H4 (cell line): ENCODE data around the gene PLCB4. TPM values are rescaled to one million over a fixed set of nuclear protein-coding genes. Genes with fewer than 3 reads are reported as not detected.

Source experiments
- DNase-seq: peaks from one replicate; pipeline ENCODE4 v3.0.0-alpha.2; 2015; ENCODE audit warnings: low spot score
- total RNA-seq: library from RNA; depleted of rRNA; stranded (reverse); fragments of >200 nt; shearing (Covaris generic); gene quantifications from 2 replicates; pipeline ENCODE4 v1.2.3, GENCODE V29; 2014

Gene PLCB4
- total RNA-seq, 1 experiment from 2014 or later, result 5.9 TPM

GRCh38 chr20:9220874-9221547 lies 152.1 kb downstream of the PLCB4 start:
- no peak for DNase-seq

GRCh38 chr20:9223296-9223695 lies 154.4 kb downstream of the PLCB4 start:
- no peak for DNase-seq

- DNase-seq, result no peak
These were observed 157.0 kb downstream of the PLCB4 start for GRCh38 chr20:9225879-9226278.

- DNase-seq, result no peak
These were observed 159.2 kb downstream of the PLCB4 start for GRCh38 chr20:9227896-9228615.

GRCh38 chr20:9228774-9229450 lies 160.0 kb downstream of the PLCB4 start:
- no peak for DNase-seq

GRCh38 chr20:9230406-9230805 lies 161.5 kb downstream of the PLCB4 start:
- no peak for DNase-seq

- no peak for DNase-seq
These were observed 164.9 kb downstream of the PLCB4 start for GRCh38 chr20:9233804-9234203.

GRCh38 chr20:9235518-9235917 lies 166.6 kb downstream of the PLCB4 start:
- DNase-seq, result peak; percentile 8

GRCh38 chr20:9236458-9236857 lies 167.6 kb downstream of the PLCB4 start:
- no peak for DNase-seq

- DNase-seq, result peak; percentile 75
These were observed 172.4 kb downstream of the PLCB4 start for GRCh38 chr20:9241232-9241692.

- no peak for DNase-seq
These were observed 173.0 kb downstream of the PLCB4 start for GRCh38 chr20:9241721-9242427.

- DNase-seq, result no peak
These were observed 175.1 kb downstream of the PLCB4 start for GRCh38 chr20:9243986-9244385.

GRCh38 chr20:9244811-9245210 lies 175.9 kb downstream of the PLCB4 start:
- no peak for DNase-seq

GRCh38 chr20:9246731-9247130 lies 177.8 kb downstream of the PLCB4 start:
- no peak for DNase-seq

GRCh38 chr20:9250511-9250910 lies 181.6 kb downstream of the PLCB4 start:
- no peak for DNase-seq

GRCh38 chr20:9253006-9253539 lies 184.2 kb downstream of the PLCB4 start:
- no peak for DNase-seq

GRCh38 chr20:9255171-9255570 lies 186.3 kb downstream of the PLCB4 start:
- no peak for DNase-seq

- DNase-seq, result no peak
These were observed 187.5 kb downstream of the PLCB4 start for GRCh38 chr20:9256393-9256792.

- no peak for DNase-seq
These were observed 190.0 kb downstream of the PLCB4 start for GRCh38 chr20:9258901-9259300.

- no peak for DNase-seq
These were observed 191.1 kb downstream of the PLCB4 start for GRCh38 chr20:9260027-9260426.

GRCh38 chr20:9261781-9262180 lies 192.9 kb downstream of the PLCB4 start:
- DNase-seq, result no peak

- DNase-seq, result no peak
These were observed 193.8 kb downstream of the PLCB4 start for GRCh38 chr20:9262653-9263194.
